ENCODE data around the gene NAV3.
A peak's percentile ranks its signal among the peaks of the same experiment; 100 is the strongest.

Gene NAV3

GRCh38 chr12:77918046-77918445, 87.4 kb downstream of the NAV3 start:
- FAIRE-seq (no peak), DNase-seq (ENCODE audit: insufficient read length, low spot score) (no peak)

DNA sequence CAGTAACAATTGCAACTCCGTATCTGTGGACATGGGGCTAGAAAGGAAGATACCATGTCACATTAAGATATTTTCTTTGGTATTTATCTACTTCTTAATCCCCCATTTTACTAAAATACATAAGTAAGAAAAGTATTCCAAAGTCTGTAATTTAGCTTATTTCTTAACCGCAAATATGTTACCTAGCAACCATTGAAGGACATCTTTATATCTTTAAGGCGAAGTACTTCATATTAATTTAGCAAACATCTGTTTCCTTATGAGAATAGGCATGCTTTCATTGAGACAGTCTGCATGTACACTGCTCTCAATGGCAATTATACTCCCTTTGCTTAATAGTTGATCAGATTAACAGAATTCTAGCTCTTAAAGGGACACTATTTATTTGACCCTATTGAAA, 88.8 kb downstream of the NAV3 start:
- FAIRE-seq (no peak), DNase-seq (ENCODE audit: insufficient read length, low spot score) (no peak)

DNA sequence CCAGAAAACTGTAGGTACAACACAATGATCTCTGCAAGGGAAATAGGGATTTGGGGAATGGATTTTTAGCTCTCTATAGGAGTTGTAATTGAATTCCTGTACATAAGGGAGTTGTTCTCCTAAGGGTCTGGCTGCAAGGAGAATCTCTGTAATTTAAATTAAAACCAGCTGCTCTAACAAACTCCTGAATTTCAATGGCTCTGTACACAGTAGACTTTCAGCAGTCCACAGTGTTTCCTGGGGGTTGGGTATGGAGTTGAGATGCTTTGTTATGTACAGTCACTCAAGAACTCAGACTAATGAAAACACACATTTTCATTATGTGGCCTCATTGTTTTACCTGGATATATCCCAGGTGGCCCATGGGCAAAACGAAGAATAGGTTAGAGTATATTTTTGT, 93.2 kb downstream of the NAV3 start:
- no peak for FAIRE-seq
- no peak for DNase-seq (ENCODE audit: insufficient read length, low spot score)

DNA sequence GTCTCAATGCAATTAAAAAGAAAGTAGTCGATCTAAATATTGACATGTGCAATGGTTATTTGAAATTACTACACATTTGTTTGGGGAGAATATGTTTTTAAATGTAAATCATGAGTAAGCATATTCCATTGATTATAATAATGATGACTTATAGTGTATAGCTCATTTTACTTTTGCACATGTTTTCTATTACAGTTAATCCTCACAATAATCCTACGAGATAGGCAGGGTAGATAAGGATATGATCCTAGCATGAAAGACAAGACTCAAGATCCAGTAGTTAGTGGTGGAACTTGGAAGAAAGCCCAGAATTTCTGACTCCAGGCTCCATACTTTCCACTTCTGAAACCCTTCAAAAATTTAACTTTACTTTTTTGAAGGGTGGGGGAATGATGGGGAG, 94.0 kb downstream of the NAV3 start:
- no peak for DNase-seq (ENCODE audit: insufficient read length, low spot score)
- no peak for FAIRE-seq

GRCh38 chr12:77925536-77926108, 94.9 kb downstream of the NAV3 start:
- FAIRE-seq (peak; percentile 96), DNase-seq (ENCODE audit: insufficient read length, low spot score) (peak; percentile 46)

GRCh38 chr12:77928078-77928477, 97.4 kb downstream of the NAV3 start:
- FAIRE-seq (no peak), DNase-seq (ENCODE audit: insufficient read length, low spot score) (no peak)

- FAIRE-seq (no peak), DNase-seq (ENCODE audit: insufficient read length, low spot score) (no peak)
Measured at GRCh38 chr12:77932216-77932615, 101.5 kb downstream of the NAV3 start.

DNA sequence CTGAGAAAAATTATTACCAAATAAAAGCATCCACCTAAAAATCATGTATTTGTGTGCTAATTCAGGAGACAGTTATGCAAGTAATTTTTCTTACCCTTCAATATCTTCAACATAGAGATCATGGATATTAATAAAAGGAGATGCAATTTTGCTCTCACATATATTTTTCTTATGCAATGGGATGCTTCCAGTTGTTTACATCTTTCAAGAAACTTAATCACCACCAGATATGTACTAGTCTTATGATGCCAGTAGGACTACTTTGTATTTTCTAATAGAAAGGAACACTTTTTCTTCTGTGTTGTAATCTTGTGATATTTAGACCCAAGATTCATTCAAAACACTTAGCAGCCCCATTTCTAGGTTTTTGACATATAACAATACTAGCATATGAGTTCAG, 107.6 kb downstream of the NAV3 start:
- DNase-seq (ENCODE audit: insufficient read length, low spot score) (no peak), FAIRE-seq (no peak)

GRCh38 chr12:77940011-77940423, 109.3 kb downstream of the NAV3 start:
- FAIRE-seq (no peak), DNase-seq (ENCODE audit: insufficient read length, low spot score) (peak; percentile 32)

DNA sequence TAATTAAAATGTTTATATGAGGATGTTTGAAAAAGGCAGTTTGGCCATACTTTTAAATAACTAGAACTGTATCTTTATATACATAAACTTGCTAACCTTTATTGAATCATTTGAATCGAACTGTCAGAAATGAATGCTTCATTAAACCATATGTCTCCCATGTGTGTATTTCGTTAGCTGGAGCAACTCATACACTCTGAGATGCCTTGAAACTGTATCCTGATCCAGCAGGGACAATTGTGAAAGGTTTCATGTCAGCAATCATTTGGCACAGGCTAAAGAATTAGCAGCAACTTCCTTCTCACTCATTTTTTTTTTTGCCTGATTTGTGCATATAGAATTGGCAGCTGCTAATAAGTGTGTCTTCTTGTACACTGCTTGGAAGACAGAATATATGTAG, 109.9 kb downstream of the NAV3 start:
- DNase-seq (ENCODE audit: insufficient read length, low spot score) (peak; percentile 17), FAIRE-seq (no peak)

DNA sequence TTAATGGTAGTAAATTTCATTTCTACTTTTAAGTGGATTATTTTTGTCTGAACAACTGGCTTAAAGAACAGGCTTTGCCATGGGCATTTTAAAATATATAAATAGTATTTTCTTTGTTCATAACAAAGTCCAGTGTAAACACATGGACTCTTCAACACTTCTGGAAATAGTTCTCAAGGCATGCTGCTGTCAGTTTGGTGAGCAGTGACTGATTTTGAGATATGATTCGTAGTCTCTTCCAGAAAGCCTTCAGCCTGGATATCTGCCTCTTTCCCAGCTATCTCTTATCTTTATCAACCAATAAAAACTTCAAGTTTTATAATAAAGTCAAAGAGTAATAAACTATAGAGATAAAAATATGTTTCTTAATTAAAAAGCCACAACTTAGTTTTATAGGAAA, 110.7 kb downstream of the NAV3 start:
- FAIRE-seq (no peak), DNase-seq (ENCODE audit: insufficient read length, low spot score) (no peak)

- DNase-seq (ENCODE audit: insufficient read length, low spot score) (peak; percentile 19), FAIRE-seq (no peak)
Measured at GRCh38 chr12:77943466-77943865, 112.8 kb downstream of the NAV3 start.

DNA sequence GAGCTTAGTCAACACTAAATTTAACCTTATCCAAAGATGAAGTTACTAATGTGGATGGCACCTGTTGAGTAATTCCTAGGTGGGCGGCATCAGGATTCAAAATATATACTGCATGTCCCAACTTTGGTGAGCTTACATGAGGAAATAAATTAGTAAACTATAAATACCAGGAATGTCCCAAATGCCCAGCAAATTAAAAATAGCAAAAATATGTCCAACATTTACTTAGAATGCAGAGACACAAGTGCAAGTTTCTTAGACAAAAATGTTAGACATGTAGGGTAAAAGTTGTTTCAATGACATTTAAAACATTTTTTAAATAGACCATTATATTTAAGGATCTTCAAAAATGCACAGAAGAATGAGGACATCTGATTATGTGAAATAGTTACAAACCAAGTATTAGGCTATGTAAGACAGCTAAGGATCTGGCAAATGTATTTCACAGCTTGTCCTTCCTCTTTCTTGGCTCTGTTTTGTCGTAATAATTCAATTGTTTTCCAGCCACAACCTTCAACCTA, 115.9 kb downstream of the NAV3 start:
- DNase-seq (ENCODE audit: insufficient read length, low spot score): no peak
- FAIRE-seq: no peak

DNA sequence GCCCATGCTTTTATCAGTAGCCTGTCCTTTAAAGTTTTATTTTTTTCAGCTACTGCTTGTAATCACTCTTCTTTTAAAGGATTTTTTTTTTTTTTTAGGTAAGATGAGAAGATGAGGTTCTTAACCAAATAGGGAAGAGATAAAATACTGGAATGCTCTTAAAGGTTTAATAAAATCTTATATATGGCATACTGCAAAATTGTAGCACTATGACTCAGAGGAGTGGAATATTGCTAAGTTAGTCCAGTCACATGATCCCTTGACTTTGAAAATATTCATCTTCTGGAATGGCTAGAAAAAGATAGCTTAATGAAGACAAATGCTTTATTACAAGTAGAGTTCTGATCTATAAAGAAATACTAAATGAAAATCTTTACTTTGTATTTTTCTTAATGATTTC, 116.6 kb downstream of the NAV3 start:
- peak; percentile 14 for DNase-seq (ENCODE audit: insufficient read length, low spot score)
- no peak for FAIRE-seq

- FAIRE-seq (no peak), DNase-seq (ENCODE audit: insufficient read length, low spot score) (no peak)
Measured at GRCh38 chr12:77947746-77948145, 117.1 kb downstream of the NAV3 start.

DNA sequence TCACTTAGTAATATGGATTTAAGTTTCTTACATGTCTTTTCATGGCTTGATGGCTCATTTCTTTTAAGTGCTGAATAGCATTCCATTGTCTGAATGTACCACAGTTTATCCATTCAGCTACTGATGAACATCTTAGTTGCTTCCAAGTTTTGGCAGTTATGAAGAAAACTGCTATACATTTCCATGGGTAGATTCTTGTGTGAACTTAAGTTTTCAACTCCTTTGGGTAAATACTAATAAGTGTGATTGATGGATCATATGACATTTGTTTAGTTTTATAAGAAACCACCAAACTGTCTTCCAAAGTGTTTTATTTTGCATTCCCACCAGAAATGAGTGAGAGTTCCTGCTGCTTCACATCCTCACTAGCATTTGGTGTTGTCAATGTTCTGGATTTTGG, 119.2 kb downstream of the NAV3 start:
- FAIRE-seq: no peak
- DNase-seq (ENCODE audit: insufficient read length, low spot score): no peak

DNA sequence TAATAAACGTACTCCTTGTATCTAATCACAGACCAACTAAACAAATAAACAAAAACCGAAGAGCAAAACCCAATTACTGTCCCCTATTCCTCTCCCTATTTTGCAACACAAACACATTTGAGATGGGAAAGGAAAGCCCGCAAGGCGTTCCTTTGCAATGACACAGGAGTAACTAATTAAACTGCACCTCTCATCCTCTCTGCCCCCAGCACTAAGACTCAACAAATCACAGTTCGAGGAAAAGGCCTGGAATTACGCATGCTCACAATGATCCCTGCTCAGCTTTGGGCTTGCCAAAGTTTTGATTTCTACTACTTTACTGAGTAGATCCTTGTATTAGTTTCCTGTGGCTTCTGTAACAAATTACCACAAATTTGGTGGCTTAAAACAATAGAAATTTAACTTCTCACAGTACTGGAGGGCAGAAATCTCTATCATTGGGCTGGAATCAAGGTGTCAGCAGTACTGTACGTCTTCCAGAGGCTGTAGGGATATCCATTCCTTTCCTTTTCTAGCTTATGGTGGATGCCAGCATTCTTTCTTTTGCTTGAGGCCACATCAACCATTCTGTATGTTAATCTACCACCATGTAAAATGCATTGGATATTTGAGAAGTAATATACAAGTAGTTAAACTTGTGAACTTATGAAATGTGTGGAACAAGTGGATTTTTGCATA, 123.0 kb downstream of the NAV3 start:
- DNase-seq (ENCODE audit: insufficient read length, low spot score) (no peak), FAIRE-seq (no peak)

GRCh38 chr12:77954206-77954555, 123.5 kb downstream of the NAV3 start:
- DNase-seq (ENCODE audit: insufficient read length, low spot score): no peak
- no peak for FAIRE-seq

DNA sequence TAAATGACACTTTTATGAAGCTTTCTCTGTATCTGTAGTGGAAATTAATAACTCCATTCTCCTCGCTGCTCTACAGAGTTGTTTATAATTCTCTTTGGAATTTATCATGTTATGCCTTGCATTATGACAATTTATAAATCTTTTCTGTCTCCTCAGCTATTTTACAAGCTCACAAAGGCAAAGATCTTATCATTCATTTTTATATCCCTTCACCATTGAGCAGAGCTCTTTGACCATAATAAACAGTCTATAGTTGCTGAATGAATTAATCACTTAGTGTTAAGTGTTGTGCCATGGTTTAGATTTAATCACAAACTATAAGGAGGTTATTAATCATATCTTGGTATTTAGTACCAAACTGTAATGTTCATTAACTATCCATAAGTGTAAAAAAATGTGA, 126.4 kb downstream of the NAV3 start:
- DNase-seq (ENCODE audit: insufficient read length, low spot score): no peak
- no peak for FAIRE-seq

GRCh38 chr12:77963576-77964178, 133.0 kb downstream of the NAV3 start:
- FAIRE-seq: no peak
- no peak for DNase-seq (ENCODE audit: insufficient read length, low spot score)

DNA sequence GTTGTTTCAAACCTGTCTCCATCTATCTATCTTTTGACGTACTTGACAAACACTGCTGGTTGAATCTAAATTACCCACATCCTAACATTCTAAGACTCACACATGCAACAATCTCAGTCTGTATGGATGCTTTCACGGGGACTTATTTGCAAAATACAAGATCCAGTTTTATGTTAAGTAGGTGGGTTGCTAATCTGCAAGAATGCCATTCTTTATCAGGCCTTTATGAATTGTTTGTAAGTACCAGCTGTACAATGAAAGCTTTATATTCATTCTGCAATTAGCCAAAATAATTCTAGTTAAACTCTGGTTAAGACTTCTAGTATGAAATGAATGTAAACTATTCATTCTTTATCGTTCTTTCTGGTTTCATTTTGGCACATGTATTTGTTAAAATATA, 135.1 kb downstream of the NAV3 start:
- FAIRE-seq: no peak
- DNase-seq (ENCODE audit: insufficient read length, low spot score): no peak

- FAIRE-seq (no peak), DNase-seq (ENCODE audit: insufficient read length, low spot score) (no peak)
Measured at GRCh38 chr12:77968021-77968420, 137.3 kb downstream of the NAV3 start.
